Caco-2 (cell line): ENCODE results near the gene RPAP2. TPM values are rescaled to one million over a fixed set of nuclear protein-coding genes. Genes with fewer than 3 reads are reported as not detected.
A peak's percentile ranks its signal among the peaks of the same experiment; 100 is the strongest.

ENCODE experiments used
- BruUV-seq: library from RNA; stranded (reverse); fragments of 400-500 nt; replicated peaks from 2 replicates; lab custom pipeline; 2021; lab: Mats Ljungman, UMichigan
- CTCF ChIA-PET: fragments of 300-600 bp; sonication (Branson Sonifier 250); formaldehyde crosslinking; loops from one replicate; lab custom pipeline; 2022; ENCODE audit warnings: antibody characterized with exemption; lab: Charles Lee
- POLR2A ChIA-PET: fragments of 300-600 bp; sonication (Branson Sonifier 250); formaldehyde crosslinking; loops from one replicate; lab custom pipeline; 2022; ENCODE audit warnings: antibody characterized with exemption; lab: Charles Lee
- DNase-seq, 2 experiments: peaks; one replicate each; pipeline versions ENCODE4 v3.0.0 to v3.0.0-alpha.2; 2020 to 2022
- H3K27me3 ChIP-seq: replicated peaks from 2 replicates; pipeline ENCODE4 v1.6.0; 2011; ENCODE audit warnings: low read length; ENCODE audit not compliant: control insufficient read depth, insufficient read depth
- H3K36me3 ChIP-seq: 2 replicates; pipeline ENCODE4 v1.5.1; 2011; ENCODE audit warnings: low read length; ENCODE audit not compliant: control insufficient read depth, insufficient read depth
- H3K4me1 ChIP-seq: fragments of 250-450 bp; sonication (Bioruptor Pico); 2 replicates; pipeline ENCODE4 v1.5.1; 2020; ENCODE audit warnings: mild to moderate bottlenecking
- H3K4me3 ChIP-seq: 2 replicates; pipeline ENCODE4 v1.5.1; 2011; ENCODE audit warnings: low read depth, mild to moderate bottlenecking, control low read depth, low read length
- H3K9me3 ChIP-seq: fragments of 250-450 bp; sonication (Bioruptor Pico); 2 replicates; pipeline ENCODE4 v1.5.1; 2020; ENCODE audit warnings: mild to moderate bottlenecking, moderate library complexity
- H3K27ac Mint-ChIP-seq: one replicate; pipeline ENCODE4 v1.8.0; 2022; ENCODE audit warnings: mixed read lengths; ENCODE audit not compliant: unreplicated experiment
- H3K27me3 Mint-ChIP-seq: one replicate; pipeline ENCODE4 v1.8.0; 2022; ENCODE audit warnings: mixed read lengths; ENCODE audit not compliant: insufficient read depth, unreplicated experiment
- H3K36me3 Mint-ChIP-seq: one replicate; pipeline ENCODE4 v1.8.0; 2022; ENCODE audit warnings: mild to moderate bottlenecking, mixed read lengths; ENCODE audit not compliant: insufficient read depth, unreplicated experiment
- H3K4me1 Mint-ChIP-seq: one replicate; pipeline ENCODE4 v1.8.0; 2022; ENCODE audit warnings: low read depth, mixed read lengths; ENCODE audit not compliant: unreplicated experiment
- H3K4me3 Mint-ChIP-seq: one replicate; pipeline ENCODE4 v1.8.0; 2022; ENCODE audit warnings: mild to moderate bottlenecking, moderate library complexity, mixed read lengths; ENCODE audit not compliant: unreplicated experiment
- H3K9me3 Mint-ChIP-seq: one replicate; pipeline ENCODE4 v1.8.0; 2022; ENCODE audit warnings: mixed read lengths; ENCODE audit not compliant: unreplicated experiment
- CTCF ChIP-seq, 2 experiments: fragments of 200-600 bp in 1 of 2; IDR thresholded peaks; 1 replicate in 1 of 2; 2 replicates in 1 of 2; pipeline versions ENCODE4 v1.5.1 to v1.8.0; 2011 to 2022; ENCODE audit warnings: antibody characterized with exemption in 1 of 2, control low read depth in 1 of 2, inconsistent platforms in 1 of 2, low read depth in 1 of 2, low read length in 1 of 2, mild to moderate bottlenecking in 1 of 2, moderate library complexity in 1 of 2; ENCODE audit not compliant: insufficient read depth in 1 of 2, severe bottlenecking in 1 of 2, unreplicated experiment in 1 of 2
- intact Hi-C: fragments of 100-400 bp; cut with micrococcal nuclease; formaldehyde crosslinking; loops from one replicate; pipeline ENCODE4 v1.10.0; 2022; ENCODE audit not compliant: unreplicated experiment
- total RNA-seq: library from RNA; stranded (reverse); gene quantifications from 2 replicates; pipeline ENCODE4 v1.2.3, GENCODE V29; 2022

The RPAP2 gene
- total RNA-seq, 1 experiment from 2014 or later: 16.8 TPM

GRCh38 chr1:92446546-92446945 lies 147.7 kb downstream of the RPAP2 start:
- TF ChIP-seq CTCF (IDR thresholded peaks at IDR 0.05; ENCODE audit: insufficient read depth in 1 of 2, low read depth in 1 of 2, low read length in 1 of 2, severe bottlenecking in 1 of 2, unreplicated experiment in 1 of 2): no peak
- ChIA-PET POLR2A (no interaction called here), CTCF (no interaction called here)
- H3K4me1 ChIP-seq: peaks cover 27% of the 10 kb centered on the region
- no peaks in the 10 kb centered on the region for H3K9me3 ChIP-seq
- no peaks in the 10 kb centered on the region for H3K27me3 ChIP-seq
- peak overlapping the region; percentile 53 for H3K27ac Mint-ChIP-seq
- H3K36me3 ChIP-seq: no peaks in the 10 kb centered on the region
- H3K4me3 Mint-ChIP-seq: peak overlapping the region; percentile 32
- peaks cover 39% of the 10 kb centered on the region for H3K4me1 Mint-ChIP-seq
- H3K4me3 ChIP-seq: no peak overlapping the region
- no peaks in the 10 kb centered on the region for H3K27me3 Mint-ChIP-seq
- H3K36me3 Mint-ChIP-seq: peaks cover 4% of the 10 kb centered on the region
- no TSS peak for BruUV-seq
- DNase-seq: peak; percentile 25 to 54
- no peaks in the 10 kb centered on the region for H3K9me3 Mint-ChIP-seq
- intact Hi-C loops: no loop called here

GRCh38 chr1:92447033-92447681 lies 148.3 kb downstream of the RPAP2 start:
- Mint-ChIP-seq H3K4me3 (no peak overlapping the region), H3K36me3 (no peaks in the 10 kb centered on the region), H3K4me1 (peaks cover 39% of the 10 kb centered on the region), H3K9me3 (no peaks in the 10 kb centered on the region), H3K27ac (peak overlapping the region; percentile 53), H3K27me3 (no peaks in the 10 kb centered on the region)
- POLR2A ChIA-PET: interaction anchor here (0.5 to 0.7 kb wide), 2 partner anchors 31 to 137 kb away, joined by 4 to 10 read pairs; no protein-coding TSS in a partner anchor
- no peak for DNase-seq
- CTCF ChIA-PET: no interaction called here
- Histone ChIP-seq H3K4me3 (no peak overlapping the region), H3K4me1 (peaks cover 27% of the 10 kb centered on the region), H3K36me3 (no peaks in the 10 kb centered on the region), H3K27me3 (no peaks in the 10 kb centered on the region), H3K9me3 (no peaks in the 10 kb centered on the region)
- intact Hi-C loops: no loop called here
- TF ChIP-seq CTCF (IDR thresholded peaks at IDR 0.05; ENCODE audit: insufficient read depth in 1 of 2, low read depth in 1 of 2, low read length in 1 of 2, severe bottlenecking in 1 of 2, unreplicated experiment in 1 of 2): no peak
- no TSS peak for BruUV-seq

- H3K27me3 Mint-ChIP-seq: no peaks in the 10 kb centered on the region
- H3K36me3 Mint-ChIP-seq: no peaks in the 10 kb centered on the region
- Histone ChIP-seq H3K36me3 (no peaks in the 10 kb centered on the region), H3K4me1 (peaks cover 21% of the 10 kb centered on the region), H3K4me3 (no peak overlapping the region), H3K9me3 (no peaks in the 10 kb centered on the region), H3K27me3 (no peaks in the 10 kb centered on the region)
- no peak for DNase-seq
- no peak overlapping the region for H3K4me3 Mint-ChIP-seq
- TF ChIP-seq CTCF (IDR thresholded peaks at IDR 0.05; ENCODE audit: insufficient read depth in 1 of 2, low read depth in 1 of 2, low read length in 1 of 2, severe bottlenecking in 1 of 2, unreplicated experiment in 1 of 2): no peak
- H3K27ac Mint-ChIP-seq: no peak overlapping the region
- ChIA-PET POLR2A (no interaction called here), CTCF (no interaction called here)
- no TSS peak for BruUV-seq
- H3K4me1 Mint-ChIP-seq: peaks cover 39% of the 10 kb centered on the region
- no peaks in the 10 kb centered on the region for H3K9me3 Mint-ChIP-seq
- intact Hi-C loops: no loop called here
Measured at GRCh38 chr1:92447976-92448375, 149.1 kb downstream of the RPAP2 start.

Other genes with a start within 250 kb of the RPAP2 start
- gene SETSIP, start 223.6 kb upstream of the RPAP2 start, total RNA-seq: not detected in 2 replicates
- 1.1 and 1.3 TPM in 2 replicates for gene BTBD8, start 218.7 kb upstream of the RPAP2 start, total RNA-seq
- not detected in 2 replicates for gene C1orf146, start 81.1 kb upstream of the RPAP2 start, total RNA-seq
- gene GLMN, start 72 bp upstream of the RPAP2 start, total RNA-seq: 12.3 and 12.9 TPM in 2 replicates
- 0.93 and 1.8 TPM in 2 replicates for gene GFI1, start 187.9 kb downstream of the RPAP2 start, total RNA-seq